Stimulated activated naive CD4-positive, alpha-beta T cell treated with Interleukin-2 at 50 U/mL for 16 hours (primary cell): ENCODE results near the gene AASS.
"Not testable (repeated sequence)": the region's sequence is repeated elsewhere in the genome, so short reads cannot be mapped to it uniquely, and the experiment has no call there.

Source experiments
- DNase-seq: peaks from one replicate; lab custom pipeline; 2025; lab: John Stamatoyannopoulos, UW

The AASS gene

GRCh38 chr7:122143751-122144711 lies at the start of gene AASS:
Gene AASS (minus strand): TSS chr7:122144249. CDS start chr7:122133726, 10,523 bp downstream.
- peak; percentile 58 for DNase-seq

GRCh38 chr7:122188785-122189184 lies 44.7 kb upstream of the AASS start:
- DNase-seq = no peak

- DNase-seq = no peak
These were observed 39.1 kb upstream of the AASS start for GRCh38 chr7:122183106-122183505.

- no peak for DNase-seq
These were observed 38.0 kb upstream of the AASS start for GRCh38 chr7:122182081-122182480.

- DNase-seq = not testable (repeated sequence)
These were observed 28.1 kb upstream of the AASS start for GRCh38 chr7:122172144-122172543.

GRCh38 chr7:122166740-122167139 lies 22.7 kb upstream of the AASS start:
- DNase-seq = no peak

GRCh38 chr7:122166275-122166674 lies 22.2 kb upstream of the AASS start:
- DNase-seq = no peak

- no peak for DNase-seq
These were observed 17.6 kb upstream of the AASS start for GRCh38 chr7:122161628-122162027.

- no peak for DNase-seq
These were observed 11.5 kb upstream of the AASS start for GRCh38 chr7:122155566-122155965.

- no peak for DNase-seq
These were observed 4.8 kb upstream of the AASS start for GRCh38 chr7:122148878-122149277.

- no peak for DNase-seq
These were observed 4.0 kb upstream of the AASS start for GRCh38 chr7:122148081-122148480.

GRCh38 chr7:122145937-122146645 lies 2.0 kb upstream of the AASS start:
- DNase-seq = no peak

- DNase-seq = no peak
These were observed 686 bp downstream of the AASS start for GRCh38 chr7:122143376-122143750.

GRCh38 chr7:122140918-122141317 lies 3.1 kb downstream of the AASS start:
- DNase-seq = no peak

- DNase-seq = no peak
These were observed 6.6 kb downstream of the AASS start for GRCh38 chr7:122137251-122138077.

GRCh38 chr7:122136639-122137245 lies 7.3 kb downstream of the AASS start:
- DNase-seq = no peak

GRCh38 chr7:122136078-122136477 lies 8.0 kb downstream of the AASS start:
- no peak for DNase-seq

- no peak for DNase-seq
These were observed 8.8 kb downstream of the AASS start for GRCh38 chr7:122135275-122135674.

- not testable (repeated sequence) for DNase-seq
These were observed 9.3 kb downstream of the AASS start for GRCh38 chr7:122134793-122135192.

- DNase-seq = no peak
These were observed 10.6 kb downstream of the AASS start for GRCh38 chr7:122133477-122133876.

- DNase-seq = no peak
These were observed 11.7 kb downstream of the AASS start for GRCh38 chr7:122132341-122132740.

GRCh38 chr7:122123746-122124145 lies 20.3 kb downstream of the AASS start:
- DNase-seq = no peak
